OCI-LY3 (cell line): ENCODE data around the gene APIP.

ENCODE experiments used
- EZH2phosphoT487 ChIP-seq: fragments of 200-600 bp; shearing (Covaris generic); IDR thresholded peaks from 2 replicates; pipeline ENCODE4 v1.6.1; 2018; ENCODE audit warnings: antibody characterized with exemption, mixed run types, low read depth
- TF ChIP-seq, protein P1 (sequence below): fragments of 200-600, 300-600 bp; sonication (generic); IDR thresholded peaks from 2 replicates; pipeline ENCODE4 v1.5.1; 2014; ENCODE audit warnings: antibody characterized with exemption, low read length, low read depth

DNA sequence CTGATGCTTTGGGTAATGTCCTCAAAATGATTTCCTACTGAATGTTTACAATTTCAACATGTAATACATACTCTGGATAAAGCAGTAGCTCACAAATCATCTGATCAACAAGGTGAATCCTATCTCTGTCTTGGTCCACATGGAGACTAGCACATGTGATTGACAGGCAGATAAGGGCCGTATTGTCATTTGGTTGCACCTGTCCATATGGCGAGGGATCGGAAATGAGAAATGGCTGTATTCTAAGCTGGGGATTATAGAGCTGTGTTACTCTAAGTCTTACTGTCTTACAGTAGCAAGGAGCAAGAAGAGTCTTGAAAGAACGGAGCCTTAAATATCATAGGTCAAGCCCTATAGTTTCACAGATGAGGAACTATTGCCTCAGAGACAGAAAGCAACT is 55.7 kb downstream of the APIP start:
- TF ChIP-seq, protein P1, sequence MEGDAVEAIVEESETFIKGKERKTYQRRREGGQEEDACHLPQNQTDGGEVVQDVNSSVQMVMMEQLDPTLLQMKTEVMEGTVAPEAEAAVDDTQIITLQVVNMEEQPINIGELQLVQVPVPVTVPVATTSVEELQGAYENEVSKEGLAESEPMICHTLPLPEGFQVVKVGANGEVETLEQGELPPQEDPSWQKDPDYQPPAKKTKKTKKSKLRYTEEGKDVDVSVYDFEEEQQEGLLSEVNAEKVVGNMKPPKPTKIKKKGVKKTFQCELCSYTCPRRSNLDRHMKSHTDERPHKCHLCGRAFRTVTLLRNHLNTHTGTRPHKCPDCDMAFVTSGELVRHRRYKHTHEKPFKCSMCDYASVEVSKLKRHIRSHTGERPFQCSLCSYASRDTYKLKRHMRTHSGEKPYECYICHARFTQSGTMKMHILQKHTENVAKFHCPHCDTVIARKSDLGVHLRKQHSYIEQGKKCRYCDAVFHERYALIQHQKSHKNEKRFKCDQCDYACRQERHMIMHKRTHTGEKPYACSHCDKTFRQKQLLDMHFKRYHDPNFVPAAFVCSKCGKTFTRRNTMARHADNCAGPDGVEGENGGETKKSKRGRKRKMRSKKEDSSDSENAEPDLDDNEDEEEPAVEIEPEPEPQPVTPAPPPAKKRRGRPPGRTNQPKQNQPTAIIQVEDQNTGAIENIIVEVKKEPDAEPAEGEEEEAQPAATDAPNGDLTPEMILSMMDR = no peak
- TF ChIP-seq EZH2phosphoT487 = no peak
